GM12878 (cell line): Measurements from ENCODE around the gene MRM3. TPM values are rescaled to one million over a fixed set of nuclear protein-coding genes. Genes with fewer than 3 reads are reported as not detected.

ENCODE experiments used
- BCLAF1 ChIP-seq: fragments of 450-650 bp; IDR thresholded peaks from 2 replicates; pipeline ENCODE4 v1.6.1; 2017; ENCODE audit warnings: antibody characterized with exemption, mild to moderate bottlenecking, moderate library complexity
- BHLHE40 ChIP-seq, 2 experiments: fragments of 450-650 bp in 1 of 2; IDR thresholded peaks; 2 replicates each; pipeline ENCODE4 v1.6.1; 2011 to 2017; ENCODE audit warnings: low read depth in 2 of 2, borderline replicate concordance in 1 of 2, improper control_type of control experiment in 1 of 2, low read length in 1 of 2, mild to moderate bottlenecking in 1 of 2
- CBX3 ChIP-seq: fragments of 200-600 bp; sonication (generic); IDR thresholded peaks from 2 replicates; pipeline ENCODE4 v1.6.1; 2016; ENCODE audit warnings: low read depth, borderline replicate concordance
- EP300 ChIP-seq, 2 experiments: fragments of 150-350 bp in 1 of 2; IDR thresholded peaks; 2 replicates each; pipeline ENCODE4 v1.6.1; 2011 to 2012; ENCODE audit warnings: low read depth in 2 of 2, low read length in 2 of 2, borderline replicate concordance in 1 of 2, improper control_type of control experiment in 1 of 2, inconsistent platforms in 1 of 2; ENCODE audit not compliant: control insufficient read depth in 1 of 2
- ETV6 ChIP-seq, 2 experiments: fragments of 450-650 bp in 1 of 2; IDR thresholded peaks in 1 of 2; conservative IDR thresholded peaks in 1 of 2; 2 replicates each; pipeline ENCODE4 v1.6.1; 2014; ENCODE audit warnings: antibody characterized with exemption in 1 of 2, borderline replicate concordance in 1 of 2, low read depth in 1 of 2, mild to moderate bottlenecking in 1 of 2, moderate library complexity in 1 of 2
- FOS ChIP-seq: IDR thresholded peaks from 3 replicates; pipeline ENCODE4 v1.6.1; 2011; ENCODE audit warnings: borderline replicate concordance; ENCODE audit not compliant: insufficient read length; ENCODE audit errors: extremely low read depth
- GATAD2B ChIP-seq: fragments of 450-650 bp; conservative IDR thresholded peaks from 2 replicates; pipeline ENCODE4 v1.6.1; 2017; ENCODE audit warnings: low read depth, mild to moderate bottlenecking, moderate library complexity
- HCFC1 ChIP-seq: fragments of 150-350 bp; IDR thresholded peaks from 2 replicates; pipeline ENCODE4 v1.6.1; 2014; ENCODE audit warnings: low read length
- MXI1 ChIP-seq: fragments of 150-350 bp; IDR thresholded peaks from 2 replicates; pipeline ENCODE4 v1.6.1; 2011; ENCODE audit warnings: low read depth, mild to moderate bottlenecking, inconsistent platforms, low read length, improper control_type of control experiment
- NFXL1 ChIP-seq: fragments of 450-650 bp; IDR thresholded peaks from 2 replicates; pipeline ENCODE4 v1.6.1; 2017; ENCODE audit warnings: antibody characterized with exemption, mild to moderate bottlenecking, borderline replicate concordance
- NFYA ChIP-seq: IDR thresholded peaks from 2 replicates; pipeline ENCODE4 v1.6.1; 2011; ENCODE audit warnings: low read depth, mild to moderate bottlenecking, low read length, improper control_type of control experiment, borderline replicate concordance
- NR2C2 ChIP-seq: IDR thresholded peaks from 2 replicates; pipeline ENCODE4 v1.6.1; 2011; ENCODE audit warnings: borderline replicate concordance, low read depth; ENCODE audit not compliant: control insufficient read depth, insufficient read length
- POLR2A ChIP-seq: IDR thresholded peaks from 2 replicates; pipeline ENCODE4 v1.6.1; 2011; ENCODE audit warnings: low read depth, mild to moderate bottlenecking, low read length
- RCOR1 ChIP-seq: conservative IDR thresholded peaks from 2 replicates; pipeline ENCODE4 v1.6.1; 2012; ENCODE audit warnings: low read depth, low read length, improper control_type of control experiment
- RELA ChIP-seq: fragments of 450-650 bp; IDR thresholded peaks from 2 replicates; pipeline ENCODE4 v1.8.0; 2014; ENCODE audit warnings: borderline replicate concordance; ENCODE audit not compliant: partially characterized antibody
- SIX5 ChIP-seq: IDR thresholded peaks from 2 replicates; pipeline ENCODE4 v1.6.1; 2011; ENCODE audit warnings: mild to moderate bottlenecking, low read depth, low read length, moderate library complexity; ENCODE audit not compliant: severe bottlenecking
- SMAD1 ChIP-seq: fragments of 450-650 bp; IDR thresholded peaks from 2 replicates; pipeline ENCODE4 v1.6.1; 2018; ENCODE audit warnings: mild to moderate bottlenecking, low read depth; ENCODE audit not compliant: partially characterized antibody
- STAT1 ChIP-seq: fragments of 450-650 bp; conservative IDR thresholded peaks from 2 replicates; pipeline ENCODE4 v1.6.1; 2014; ENCODE audit warnings: antibody characterized with exemption, mild to moderate bottlenecking
- SUZ12 ChIP-seq: fragments of 200-600 bp; sonication (generic); IDR thresholded peaks from one replicate; pipeline ENCODE4 v1.6.1; 2018; ENCODE audit warnings: antibody characterized with exemption, mild to moderate bottlenecking; ENCODE audit not compliant: unreplicated experiment
- TCF7 ChIP-seq: IDR thresholded peaks from 2 replicates; pipeline ENCODE4 v1.6.1; 2014; ENCODE audit warnings: antibody characterized with exemption, borderline replicate concordance
- YBX1 ChIP-seq: fragments of 450-650 bp; IDR thresholded peaks from 2 replicates; pipeline ENCODE4 v1.6.1; 2016; ENCODE audit warnings: antibody characterized with exemption
- ZBED1 ChIP-seq: IDR thresholded peaks from 2 replicates; pipeline ENCODE4 v1.6.1; 2016; ENCODE audit warnings: borderline replicate concordance
- polyA plus RNA-seq, 11 experiments: library from polyadenylated mRNA; depleted of rRNA in 4 of 11; unstranded in 6 of 11; stranded (reverse) in 5 of 11; fragments of >200 nt; fragmentation: Nextera tagmentation in 4 of 11; fragmentation: Illumina TruSeq in 1 of 11; extraction: Ambion mirVana in 4 of 11; extraction: Trizol in 1 of 11; gene quantifications; 1 replicate in 1 of 11; 2 replicates in 10 of 11; pipeline versions ENCODE4 v1.2.1 to v1.2.3, GENCODE V29; 2011 to 2016; ENCODE audit warnings: inconsistent platforms in 2 of 11, missing spikeins in 2 of 11, low read depth in 1 of 11
- total RNA-seq, 4 experiments: library from RNA; depleted of rRNA in 3 of 4; stranded (reverse); fragments of >200 nt in 3 of 4; fragmentation: Illumina TruSeq in 1 of 4; extraction: Trizol in 1 of 4; gene quantifications; 2 replicates each; pipeline versions ENCODE4 v1.2.1 to v1.2.3, GENCODE V29; 2013 to 2021
- TF ChIP-seq, protein P1 (sequence below): fragments of 450-650 bp; IDR thresholded peaks from 2 replicates; pipeline ENCODE4 v1.6.1; 2017; ENCODE audit warnings: mild to moderate bottlenecking
- TF ChIP-seq, protein P2 (sequence below): IDR thresholded peaks from 2 replicates; pipeline ENCODE4 v1.6.1; 2012; ENCODE audit warnings: low read depth, low read length, improper control_type of control experiment

MRM3 gene
- total and polyA plus RNA-seq, 10 of the 15 experiments (the other 5 are each of a cell fraction or from before 2014, with no cell fraction given), result 2.3 to 48.9 (median 26.6) TPM

GRCh38 chr17:740240-741017, 41.7 kb upstream of the MRM3 start (continued):
- TF ChIP-seq HCFC1, result no peak
- TF ChIP-seq NFYA, result no peak
- TF ChIP-seq YBX1, result no peak
- TF ChIP-seq, protein P1, sequence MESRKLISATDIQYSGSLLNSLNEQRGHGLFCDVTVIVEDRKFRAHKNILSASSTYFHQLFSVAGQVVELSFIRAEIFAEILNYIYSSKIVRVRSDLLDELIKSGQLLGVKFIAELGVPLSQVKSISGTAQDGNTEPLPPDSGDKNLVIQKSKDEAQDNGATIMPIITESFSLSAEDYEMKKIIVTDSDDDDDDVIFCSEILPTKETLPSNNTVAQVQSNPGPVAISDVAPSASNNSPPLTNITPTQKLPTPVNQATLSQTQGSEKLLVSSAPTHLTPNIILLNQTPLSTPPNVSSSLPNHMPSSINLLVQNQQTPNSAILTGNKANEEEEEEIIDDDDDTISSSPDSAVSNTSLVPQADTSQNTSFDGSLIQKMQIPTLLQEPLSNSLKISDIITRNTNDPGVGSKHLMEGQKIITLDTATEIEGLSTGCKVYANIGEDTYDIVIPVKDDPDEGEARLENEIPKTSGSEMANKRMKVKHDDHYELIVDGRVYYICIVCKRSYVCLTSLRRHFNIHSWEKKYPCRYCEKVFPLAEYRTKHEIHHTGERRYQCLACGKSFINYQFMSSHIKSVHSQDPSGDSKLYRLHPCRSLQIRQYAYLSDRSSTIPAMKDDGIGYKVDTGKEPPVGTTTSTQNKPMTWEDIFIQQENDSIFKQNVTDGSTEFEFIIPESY, result no peak
- TF ChIP-seq MXI1, result peak; percentile 35; the same call in 1 of the 2 replicates
- no peak for TF ChIP-seq TCF7
- TF ChIP-seq POLR2A, result peak; percentile 44; the same call in 1 of the 2 replicates
- TF ChIP-seq, protein P2, sequence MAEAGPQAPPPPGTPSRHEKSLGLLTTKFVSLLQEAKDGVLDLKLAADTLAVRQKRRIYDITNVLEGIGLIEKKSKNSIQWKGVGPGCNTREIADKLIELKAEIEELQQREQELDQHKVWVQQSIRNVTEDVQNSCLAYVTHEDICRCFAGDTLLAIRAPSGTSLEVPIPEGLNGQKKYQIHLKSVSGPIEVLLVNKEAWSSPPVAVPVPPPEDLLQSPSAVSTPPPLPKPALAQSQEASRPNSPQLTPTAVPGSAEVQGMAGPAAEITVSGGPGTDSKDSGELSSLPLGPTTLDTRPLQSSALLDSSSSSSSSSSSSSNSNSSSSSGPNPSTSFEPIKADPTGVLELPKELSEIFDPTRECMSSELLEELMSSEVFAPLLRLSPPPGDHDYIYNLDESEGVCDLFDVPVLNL, result no peak
- no peak for TF ChIP-seq EP300 (IDR thresholded peaks at IDR 0.05; ENCODE audit: borderline replicate concordance in 1 of 2, control insufficient read depth in 1 of 2, low read depth in 2 of 2, low read length in 2 of 2)
- no peak for TF ChIP-seq SUZ12
- no peak for TF ChIP-seq SMAD1
- TF ChIP-seq BCLAF1, result no peak
- no peak for TF ChIP-seq NFXL1
- TF ChIP-seq BHLHE40 (IDR thresholded peaks at IDR 0.05; ENCODE audit: borderline replicate concordance in 1 of 2, low read depth in 2 of 2, low read length in 1 of 2), result 0 out of 4 replicates have a peak, but pooled peaks have one; percentile 39 to 43
- TF ChIP-seq STAT1, result no peak
- TF ChIP-seq SIX5, result no peak
- peak; percentile 39; the same call in 1 of the 2 replicates for TF ChIP-seq ZBED1
- TF ChIP-seq FOS, result no peak
- peak; percentile 37 for TF ChIP-seq RELA
- peak in 1 of 2 experiments; percentile 72; a peak in 2 of 4 replicates for TF ChIP-seq ETV6 (conservative IDR thresholded peaks at IDR 0.05 in 1 of 2, IDR thresholded peaks at IDR 0.05 in 1 of 2; ENCODE audit: borderline replicate concordance in 1 of 2, low read depth in 1 of 2)
- TF ChIP-seq CBX3, result no peak
- no peak; the same call in 1 of the 2 replicates for TF ChIP-seq GATAD2B
- no peak for TF ChIP-seq NR2C2
- TF ChIP-seq RCOR1, result peak; percentile 77; the same call in 1 of the 2 replicates
